CD4-positive, alpha-beta memory T cell (primary cell): ENCODE results near the gene MPND. TPM values are rescaled to one million over a fixed set of nuclear protein-coding genes. Genes with fewer than 3 reads are reported as not detected.

Source experiments
- CTCF ChIA-PET: fragments of 350-600 bp; sonication (Branson Sonifier 250); formaldehyde crosslinking; loops from one replicate; lab custom pipeline; 2021; ENCODE audit warnings: inconsistent platforms; ENCODE audit not compliant: partially characterized antibody; lab: Charles Lee
- POLR2A ChIA-PET: fragments of 350-600 bp; sonication (Branson Sonifier 250); formaldehyde crosslinking; loops from one replicate; lab custom pipeline; 2021; ENCODE audit not compliant: partially characterized antibody; lab: Charles Lee
- DNase-seq, 5 donors: peaks; one replicate each; pipeline versions ENCODE4 v3.0.0 to v3.0.0-alpha.2; 2020 to 2022; ENCODE audit warnings: mixed read lengths in 1 of 5
- H3K27ac ChIP-seq: one replicate; pipeline ENCODE4 v1.7.0; 2013; ENCODE audit warnings: low read depth, low read length
- H3K27me3 ChIP-seq: 2 replicates; pipeline ENCODE4 v1.7.0; 2013; ENCODE audit warnings: mild to moderate bottlenecking, low read length, moderate library complexity; ENCODE audit not compliant: insufficient read depth
- H3K36me3 ChIP-seq: 2 replicates; pipeline ENCODE4 v1.7.0; 2013; ENCODE audit warnings: mild to moderate bottlenecking, low read length, moderate library complexity; ENCODE audit not compliant: insufficient read depth
- H3K4me1 ChIP-seq: 2 replicates; pipeline ENCODE4 v1.7.0; 2013; ENCODE audit warnings: mild to moderate bottlenecking, low read length, moderate library complexity; ENCODE audit not compliant: insufficient read depth
- H3K4me3 ChIP-seq, 2 donors: one replicate each; pipeline ENCODE4 v1.7.0; 2013; ENCODE audit warnings: low read length in 2 of 2, mild to moderate bottlenecking in 1 of 2
- H3K9me3 ChIP-seq, 2 donors: one replicate each; pipeline ENCODE4 v1.7.0; 2013; ENCODE audit warnings: low read length in 2 of 2, control low read depth in 1 of 2; ENCODE audit not compliant: control insufficient read depth in 1 of 2
- H3K27ac Mint-ChIP-seq, 7 donors: one replicate each; pipeline ENCODE4 v1.8.0; 2020 to 2021; ENCODE audit warnings: mixed read lengths in 7 of 7, mild to moderate bottlenecking in 6 of 7, inconsistent platforms in 3 of 7, moderate library complexity in 3 of 7
- H3K27me3 Mint-ChIP-seq, 2 donors: one replicate each; pipeline ENCODE4 v1.8.0; 2020 to 2021; ENCODE audit warnings: mixed read lengths in 2 of 2
- H3K36me3 Mint-ChIP-seq, 2 donors: one replicate each; pipeline ENCODE4 v1.8.0; 2020 to 2021; ENCODE audit warnings: mixed read lengths in 2 of 2, inconsistent platforms in 1 of 2, mild to moderate bottlenecking in 1 of 2
- H3K4me1 Mint-ChIP-seq, 4 donors: one replicate each; pipeline ENCODE4 v1.8.0; 2020 to 2021; ENCODE audit warnings: mixed read lengths in 4 of 4, mild to moderate bottlenecking in 1 of 4
- H3K4me3 Mint-ChIP-seq, 8 donors: one replicate each; pipeline ENCODE4 v1.8.0; 2020 to 2021; ENCODE audit warnings: mixed read lengths in 8 of 8, mild to moderate bottlenecking in 7 of 8, moderate library complexity in 6 of 8, inconsistent platforms in 3 of 8
- H3K9me3 Mint-ChIP-seq, 8 donors: one replicate each; pipeline ENCODE4 v1.8.0; 2020 to 2021; ENCODE audit warnings: mixed read lengths in 8 of 8, mild to moderate bottlenecking in 5 of 8, inconsistent platforms in 3 of 8, moderate library complexity in 1 of 8
- intact Hi-C: fragments of 100-400 bp; cut with micrococcal nuclease; formaldehyde crosslinking; loops from one replicate; pipeline ENCODE4 v1.15.1; 2023
- polyA plus RNA-seq, 2 donors: library from polyadenylated mRNA; unstranded; fragments of 300-500 nt; fragmentation: Illumina TruSeq; gene quantifications; one replicate each; pipeline ENCODE4 v1.2.3, GENCODE V29; 2021
- total RNA-seq, 2 experiments: library from RNA; stranded (reverse); gene quantifications; one replicate each; pipeline ENCODE4 v1.2.3, GENCODE V29; 2021

MPND gene
- total and polyA plus RNA-seq, 4 experiments from 2014 or later = 3.5 to 27.0 (median 16.9) TPM

GRCh38 chr19:4374498-4375163 is 31.3 kb downstream of the MPND start:
- Histone ChIP-seq H3K9me3 (no peaks in the 10 kb centered on the region), H3K27me3 (no peaks in the 10 kb centered on the region), H3K4me1 (peaks cover 95% of the 10 kb centered on the region), H3K4me3 (no peak overlapping the region), H3K36me3 (no peaks in the 10 kb centered on the region), H3K27ac (no peak overlapping the region)
- H3K36me3 Mint-ChIP-seq = peaks cover 3 to 5% of the 10 kb centered on the region in 2 donors
- peaks cover 12 to 73% (median 46%) of the 10 kb centered on the region in 4 donors for H3K4me1 Mint-ChIP-seq
- no peak overlapping the region for H3K4me3 Mint-ChIP-seq
- H3K9me3 Mint-ChIP-seq = no peaks in the 10 kb centered on the region
- H3K27me3 Mint-ChIP-seq = no peaks in the 10 kb centered on the region
- intact Hi-C loops = no loop called here
- POLR2A ChIA-PET = interaction anchor here (0.6 to 1.6 kb wide), 4 partner anchors 8 to 25 kb away, joined by 3 to 4 read pairs (median 4); partner anchors contain the start of gene SH3GL1
- peak overlapping the region in 1 of 7 donors; percentile 80 for H3K27ac Mint-ChIP-seq
- CTCF ChIA-PET = interaction anchor here (1.2 to 4.0 kb wide), 4 partner anchors 9 to 31 kb away, joined by 3 to 15 read pairs (median 6); partner anchors contain the start of genes MPND and SH3GL1
- no peak for DNase-seq

DNA sequence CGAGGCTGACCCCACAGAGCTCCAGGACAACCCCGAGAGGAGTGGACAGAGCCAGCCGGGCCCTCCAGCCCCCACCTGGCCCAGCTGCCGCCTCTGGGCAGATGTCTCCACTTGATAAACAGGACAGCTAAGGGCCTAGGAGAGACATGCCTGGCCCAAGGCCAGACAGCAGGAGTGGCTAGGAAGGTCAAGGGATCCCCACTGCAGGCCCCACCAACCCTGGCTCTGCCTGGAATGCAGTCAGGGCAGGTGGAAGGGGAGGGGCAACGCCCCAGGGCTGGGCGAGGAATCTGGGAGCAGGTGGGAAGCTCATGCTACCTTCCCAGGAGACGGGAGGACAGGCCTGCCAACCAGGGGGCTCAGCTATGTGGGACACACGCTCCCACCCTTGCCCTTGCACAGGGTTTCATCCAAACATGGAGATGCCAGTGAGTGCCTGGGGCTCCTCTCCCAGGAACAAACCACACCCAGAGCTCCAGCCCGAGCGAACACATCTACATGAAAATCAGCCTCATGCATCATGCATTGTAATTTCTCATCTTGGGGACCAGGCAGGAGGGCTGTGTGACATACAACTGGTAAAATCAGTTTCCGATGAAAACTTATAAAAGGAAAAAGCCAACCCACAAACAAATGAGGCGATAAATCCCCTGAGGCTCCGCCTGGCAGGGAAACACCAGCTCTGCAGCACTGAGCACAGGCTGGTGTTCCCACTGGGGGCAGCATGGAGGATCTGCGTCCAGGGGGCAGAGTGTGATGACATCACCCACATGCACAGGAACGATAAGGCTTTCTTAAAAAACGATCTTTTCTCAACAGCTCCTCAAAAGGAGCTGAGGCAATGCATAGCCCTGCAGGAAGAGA is 32.0 kb downstream of the MPND start:
- ChIA-PET CTCF (interaction anchor here (0.6 to 4.0 kb wide), 5 partner anchors 10 to 108 kb away, joined by 3 to 15 read pairs (median 3); partner anchors contain the start of genes MPND and SH3GL1), POLR2A (interaction anchor here (0.6 to 1.6 kb wide), 4 partner anchors 9 to 25 kb away, joined by 3 to 4 read pairs (median 4); partner anchors contain the start of gene SH3GL1)
- Mint-ChIP-seq H3K4me3 (peak overlapping the region in 1 of 8 donors; percentile 15), H3K4me1 (peaks cover 19 to 73% (median 48%) of the 10 kb centered on the region in 4 donors), H3K9me3 (no peaks in the 10 kb centered on the region), H3K36me3 (peaks cover 3 to 5% of the 10 kb centered on the region in 2 donors), H3K27ac (peak overlapping the region in 6 of 7 donors; percentile 29 to 85 (median 63)), H3K27me3 (no peaks in the 10 kb centered on the region)
- no peaks in the 10 kb centered on the region for H3K9me3 ChIP-seq
- H3K4me1 ChIP-seq = peaks cover 95% of the 10 kb centered on the region
- no peak overlapping the region for H3K27ac ChIP-seq
- no peaks in the 10 kb centered on the region for H3K27me3 ChIP-seq
- DNase-seq = no peak
- no peaks in the 10 kb centered on the region for H3K36me3 ChIP-seq
- H3K4me3 ChIP-seq = no peak overlapping the region
- intact Hi-C loops = no loop called here

DNA sequence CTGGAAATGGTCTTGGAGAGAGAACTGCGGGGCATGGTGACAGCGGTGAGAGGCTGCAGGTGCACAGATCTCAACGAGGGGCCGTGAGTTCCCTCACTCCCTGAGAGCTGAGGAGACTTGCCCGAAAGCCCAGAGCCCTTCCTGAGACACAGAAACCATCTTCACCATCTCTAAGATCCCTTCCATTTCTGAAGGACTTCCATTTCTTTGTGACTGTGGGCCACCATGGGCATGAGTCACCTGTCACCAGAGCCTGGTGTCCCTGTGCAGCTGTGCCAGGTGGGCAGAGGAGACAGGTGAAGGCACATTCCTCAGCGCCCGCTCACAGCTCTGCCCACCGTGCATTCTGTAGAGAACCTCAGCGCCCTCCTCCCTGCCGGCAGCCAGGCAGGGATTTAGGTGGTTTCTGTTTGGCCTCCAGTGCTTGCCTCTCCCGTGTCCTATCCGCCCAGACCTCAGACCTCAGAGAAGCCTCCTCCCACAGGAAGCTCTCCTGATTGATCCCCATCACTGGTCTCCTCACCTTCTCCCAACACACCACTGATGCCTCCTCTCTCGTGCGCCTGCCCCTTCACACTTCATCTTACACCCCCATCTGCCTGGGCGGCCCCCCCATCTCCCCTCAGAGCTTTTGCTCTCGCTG is 32.8 kb downstream of the MPND start:
- no peaks in the 10 kb centered on the region for H3K36me3 ChIP-seq
- H3K27me3 ChIP-seq = no peaks in the 10 kb centered on the region
- CTCF ChIA-PET = interaction anchor here (0.6 to 4.0 kb wide), 5 partner anchors 24 to 1972 kb away, joined by 3 to 15 read pairs (median 3); partner anchors contain the start of genes MPND and SH3GL1
- peaks cover 21 to 73% (median 47%) of the 10 kb centered on the region in 4 donors for H3K4me1 Mint-ChIP-seq
- H3K27ac Mint-ChIP-seq = peak overlapping the region; percentile 71 to 95 (median 82)
- no peaks in the 10 kb centered on the region for H3K9me3 Mint-ChIP-seq
- H3K4me1 ChIP-seq = peaks cover 95% of the 10 kb centered on the region
- intact Hi-C loops = no loop called here
- POLR2A ChIA-PET = interaction anchor here (1.5 to 2.3 kb wide), 2 partner anchors 10 to 24 kb away, joined by 3 to 8 read pairs; partner anchors contain the start of gene SH3GL1
- H3K4me3 ChIP-seq = no peak overlapping the region
- no peak overlapping the region for H3K27ac ChIP-seq
- H3K36me3 Mint-ChIP-seq = peaks cover 3 to 5% of the 10 kb centered on the region in 2 donors
- H3K9me3 ChIP-seq = no peaks in the 10 kb centered on the region
- DNase-seq = no peak
- peak overlapping the region in 1 of 8 donors; percentile 15 for H3K4me3 Mint-ChIP-seq
- no peaks in the 10 kb centered on the region for H3K27me3 Mint-ChIP-seq

DNA sequence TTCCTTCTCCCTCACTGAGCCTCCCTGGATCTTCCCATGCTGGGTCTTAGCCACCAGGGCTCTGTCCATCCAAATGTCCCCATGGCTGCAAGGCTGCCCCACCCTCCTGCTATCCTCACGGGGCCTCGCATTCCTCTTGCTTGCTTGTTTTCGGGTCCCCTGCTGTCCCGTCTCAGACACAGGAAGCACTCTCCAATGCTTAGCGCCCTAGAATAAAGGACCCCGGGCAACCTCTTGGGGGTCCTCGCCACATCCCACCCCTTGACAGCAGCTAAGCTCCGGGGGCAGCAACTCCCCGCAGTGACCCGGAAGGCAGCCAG is 33.3 kb downstream of the MPND start:
- no peaks in the 10 kb centered on the region for H3K9me3 ChIP-seq
- ChIA-PET CTCF (interaction anchor here (0.6 to 4.0 kb wide), 3 partner anchors 24 to 1973 kb away, joined by 3 to 15 read pairs (median 3); no protein-coding TSS in a partner anchor), POLR2A (interaction anchor here (2.3 kb wide), 1 partner anchor 24 kb away, joined by 8 read pairs; the partner anchor contains the start of gene SH3GL1)
- no peak overlapping the region for H3K27ac ChIP-seq
- no peaks in the 10 kb centered on the region for H3K36me3 ChIP-seq
- DNase-seq = no peak
- peaks cover 94% of the 10 kb centered on the region for H3K4me1 ChIP-seq
- H3K27me3 ChIP-seq = no peaks in the 10 kb centered on the region
- H3K4me1 Mint-ChIP-seq = peaks cover 24 to 71% (median 48%) of the 10 kb centered on the region in 4 donors
- peaks cover 3 to 5% of the 10 kb centered on the region in 2 donors for H3K36me3 Mint-ChIP-seq
- H3K9me3 Mint-ChIP-seq = no peaks in the 10 kb centered on the region
- intact Hi-C loops = no loop called here
- H3K27ac Mint-ChIP-seq = peak overlapping the region; percentile 46 to 95 (median 79)
- no peak overlapping the region for H3K4me3 ChIP-seq
- no peak overlapping the region for H3K4me3 Mint-ChIP-seq
- H3K27me3 Mint-ChIP-seq = no peaks in the 10 kb centered on the region

DNA sequence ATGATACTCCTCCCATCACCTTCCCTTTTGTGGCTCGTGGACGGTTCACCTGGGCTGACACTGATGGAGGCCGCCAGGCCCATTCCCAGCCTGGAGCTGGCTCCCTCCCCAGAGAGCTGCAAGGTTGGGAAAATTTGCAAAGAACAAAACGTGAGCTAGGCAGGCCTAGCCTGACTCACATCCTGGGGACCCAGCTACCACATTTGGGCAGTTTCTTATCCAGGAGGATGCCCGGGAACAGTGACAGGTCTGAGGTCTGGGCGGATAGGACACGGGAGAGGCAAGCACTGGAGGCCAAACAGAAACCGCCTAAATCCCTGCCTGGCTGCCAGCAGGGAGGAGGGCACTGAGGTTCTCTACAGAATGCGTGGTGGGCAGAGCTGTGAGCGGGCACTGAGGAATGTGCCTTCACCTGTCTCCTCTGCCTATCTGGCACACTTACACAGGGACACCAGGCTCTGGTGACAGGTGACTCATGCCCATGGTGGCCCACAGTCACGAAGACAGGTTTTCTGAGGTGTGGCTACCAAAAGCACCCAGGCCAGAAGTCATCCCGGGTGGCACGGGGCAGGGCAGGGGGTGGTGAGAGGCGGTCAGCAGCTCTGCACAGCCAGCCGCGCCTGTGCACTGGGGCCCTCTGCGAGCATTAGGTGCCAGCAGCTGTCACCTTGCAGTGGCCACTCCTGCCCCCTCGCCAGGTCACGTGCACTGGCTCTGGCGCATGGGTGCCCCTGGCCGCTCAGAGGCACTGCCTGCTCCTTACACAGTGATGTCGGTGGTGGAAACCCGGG is 33.8 kb downstream of the MPND start:
- Histone ChIP-seq H3K9me3 (no peaks in the 10 kb centered on the region), H3K4me1 (peaks cover 89% of the 10 kb centered on the region), H3K27ac (no peak overlapping the region), H3K27me3 (no peaks in the 10 kb centered on the region), H3K4me3 (no peak overlapping the region), H3K36me3 (no peaks in the 10 kb centered on the region)
- intact Hi-C loops = no loop called here
- no peak for DNase-seq
- Mint-ChIP-seq H3K36me3 (peaks cover 3 to 5% of the 10 kb centered on the region in 2 donors), H3K27ac (peak overlapping the region in 6 of 7 donors; percentile 25 to 95 (median 70)), H3K9me3 (no peaks in the 10 kb centered on the region), H3K27me3 (no peaks in the 10 kb centered on the region), H3K4me3 (no peak overlapping the region), H3K4me1 (peaks cover 26 to 74% (median 51%) of the 10 kb centered on the region in 4 donors)
- ChIA-PET POLR2A (interaction anchor here (0.5 to 2.3 kb wide), 2 partner anchors 23 to 1038 kb away, joined by 3 to 8 read pairs; partner anchors contain the start of gene SH3GL1), CTCF (interaction anchor here (0.6 to 4.0 kb wide), 3 partner anchors 25 to 1973 kb away, joined by 3 to 15 read pairs (median 3); no protein-coding TSS in a partner anchor)

DNA sequence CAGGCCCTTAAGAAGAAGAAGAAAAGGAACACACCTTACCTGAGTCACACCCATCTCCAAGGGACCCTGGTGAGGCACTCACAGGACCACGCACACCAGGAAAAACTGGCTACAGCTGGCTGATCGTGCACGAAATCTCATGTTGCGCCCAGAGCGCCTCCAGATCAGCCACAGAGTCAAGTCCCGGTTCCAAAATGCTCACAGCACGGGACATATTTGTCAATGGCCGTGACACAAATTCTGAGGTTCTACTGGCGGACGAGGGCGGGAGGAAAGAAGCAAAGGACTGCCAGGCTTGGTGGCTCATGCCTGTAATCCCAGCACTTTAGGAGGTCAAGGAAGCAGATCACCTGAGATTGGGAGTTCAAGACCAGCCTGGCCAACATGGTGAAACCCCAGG is 35.5 kb downstream of the MPND start:
- intact Hi-C loops = no loop called here
- Mint-ChIP-seq H3K36me3 (peaks cover 2 to 9% of the 10 kb centered on the region in 2 donors), H3K9me3 (no peaks in the 10 kb centered on the region), H3K4me1 (peaks cover 27 to 69% (median 46%) of the 10 kb centered on the region in 4 donors), H3K4me3 (peak overlapping the region in 7 of 8 donors; percentile 17 to 92 (median 87)), H3K27me3 (no peaks in the 10 kb centered on the region), H3K27ac (peak overlapping the region; percentile 88 to 99 (median 98))
- Histone ChIP-seq H3K36me3 (peaks cover 5% of the 10 kb centered on the region), H3K4me1 (peaks cover 73% of the 10 kb centered on the region), H3K27ac (peak overlapping the region; percentile 78), H3K4me3 (no peak overlapping the region), H3K27me3 (no peaks in the 10 kb centered on the region), H3K9me3 (no peaks in the 10 kb centered on the region)
- DNase-seq = no peak
- CTCF ChIA-PET = interaction anchor here (1.6 to 2.8 kb wide), 2 partner anchors 9 to 21 kb away, joined by 4 to 15 read pairs; partner anchors contain the start of gene SH3GL1
- POLR2A ChIA-PET = interaction anchor here (2.1 to 2.4 kb wide), 2 partner anchors 9 to 23 kb away, joined by 12 to 22 read pairs; partner anchors contain the start of gene CHAF1A
